ENCODE results near the gene ZNF550. TPM values are rescaled to one million over a fixed set of nuclear protein-coding genes. Genes with fewer than 3 reads are reported as not detected.

Gene ZNF550
- total and polyA plus RNA-seq, 2 of the 13 experiments (the other 11 are each of a cell fraction or from before 2014, with no cell fraction given): 8.6 to 9.1 TPM

DNA sequence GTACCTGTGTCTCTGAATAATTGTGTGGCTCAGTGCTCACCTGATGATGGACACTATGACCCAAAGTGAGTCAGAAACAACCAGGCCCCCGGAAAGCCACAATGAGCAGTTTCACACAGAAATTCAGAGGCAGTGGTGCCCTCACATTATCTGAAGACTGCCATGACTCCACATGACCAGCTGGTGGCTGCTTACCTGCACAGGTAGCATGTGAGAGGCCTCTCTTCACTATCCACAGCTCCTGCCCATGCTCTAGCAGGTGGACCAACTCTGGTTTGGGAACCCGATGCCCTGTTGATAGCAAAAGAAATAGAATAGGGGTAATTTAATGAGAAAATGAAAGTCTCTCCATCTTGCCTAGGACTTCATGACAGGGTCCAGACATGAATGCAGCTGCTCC is 7.2 kb downstream of the ZNF550 start (continued):
- no peak for TF ChIP-seq AHDC1 (CRISPR knock-in tag; IDR thresholded peaks at IDR 0.05; ENCODE audit: borderline replicate concordance)
- no peak for TF ChIP-seq GABPA (IDR thresholded peaks at IDR 0.05; ENCODE audit: low read depth, low read length)
- TF ChIP-seq GABPA (CRISPR knock-in tag; IDR thresholded peaks at IDR 0.05; ENCODE audit: low read depth): no peak
- TF ChIP-seq MAFG (CRISPR knock-in tag; IDR thresholded peaks at IDR 0.05): no peak
- no peak for TF ChIP-seq ZNF563 (CRISPR knock-in tag; IDR thresholded peaks at IDR 0.05)
- TF ChIP-seq ZNF446 (CRISPR knock-in tag; IDR thresholded peaks at IDR 0.05): no peak
- TF ChIP-seq, protein P1, sequence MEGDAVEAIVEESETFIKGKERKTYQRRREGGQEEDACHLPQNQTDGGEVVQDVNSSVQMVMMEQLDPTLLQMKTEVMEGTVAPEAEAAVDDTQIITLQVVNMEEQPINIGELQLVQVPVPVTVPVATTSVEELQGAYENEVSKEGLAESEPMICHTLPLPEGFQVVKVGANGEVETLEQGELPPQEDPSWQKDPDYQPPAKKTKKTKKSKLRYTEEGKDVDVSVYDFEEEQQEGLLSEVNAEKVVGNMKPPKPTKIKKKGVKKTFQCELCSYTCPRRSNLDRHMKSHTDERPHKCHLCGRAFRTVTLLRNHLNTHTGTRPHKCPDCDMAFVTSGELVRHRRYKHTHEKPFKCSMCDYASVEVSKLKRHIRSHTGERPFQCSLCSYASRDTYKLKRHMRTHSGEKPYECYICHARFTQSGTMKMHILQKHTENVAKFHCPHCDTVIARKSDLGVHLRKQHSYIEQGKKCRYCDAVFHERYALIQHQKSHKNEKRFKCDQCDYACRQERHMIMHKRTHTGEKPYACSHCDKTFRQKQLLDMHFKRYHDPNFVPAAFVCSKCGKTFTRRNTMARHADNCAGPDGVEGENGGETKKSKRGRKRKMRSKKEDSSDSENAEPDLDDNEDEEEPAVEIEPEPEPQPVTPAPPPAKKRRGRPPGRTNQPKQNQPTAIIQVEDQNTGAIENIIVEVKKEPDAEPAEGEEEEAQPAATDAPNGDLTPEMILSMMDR (CRISPR knock-in tag; IDR thresholded peaks at IDR 0.05): no peak
- TF ChIP-seq NRL (CRISPR knock-in tag; IDR thresholded peaks at IDR 0.05; ENCODE audit: borderline replicate concordance): no peak
- TF ChIP-seq ZFP41 (CRISPR knock-in tag; IDR thresholded peaks at IDR 0.05; ENCODE audit: borderline replicate concordance): no peak
- TF ChIP-seq MTF2 (CRISPR knock-in tag; IDR thresholded peaks at IDR 0.05; ENCODE audit: borderline replicate concordance): no peak
- no peak for TF ChIP-seq ZNF737 (CRISPR knock-in tag; IDR thresholded peaks at IDR 0.05; ENCODE audit: borderline replicate concordance)
- TF ChIP-seq YY1 (IDR thresholded peaks at IDR 0.05; ENCODE audit: insufficient read depth, insufficient replicate concordance, low read depth, low read length): no peak

Data from HepG2 (cell line).